Panc1 (cell line): Measurements from ENCODE around the gene CNNM4. TPM values are rescaled to one million over a fixed set of nuclear protein-coding genes. Genes with fewer than 3 reads are reported as not detected.

Source experiments
- ATAC-seq: fragments of 200-7000 bp; cut with Tn5 transposase; 2 replicates; pipeline ENCODE4 v1.9.1; 2020; ENCODE audit warnings: mild to moderate bottlenecking, moderate library complexity
- BruUV-seq: library from RNA; stranded (reverse); fragments of 400-500 nt; replicated peaks from 2 replicates; lab custom pipeline; 2021; lab: Mats Ljungman, UMichigan
- CTCF ChIA-PET: fragments of 300-600 bp; sonication (Branson Sonifier 250); formaldehyde crosslinking; loops from one replicate; lab custom pipeline; 2022; ENCODE audit warnings: antibody characterized with exemption; lab: Charles Lee
- POLR2A ChIA-PET: fragments of 300-600 bp; sonication (Branson Sonifier 250); formaldehyde crosslinking; loops from one replicate; lab custom pipeline; 2022; ENCODE audit warnings: antibody characterized with exemption; lab: Charles Lee
- DNase-seq: peaks from one replicate; pipeline ENCODE4 v3.0.0-alpha.2; 2010; ENCODE audit warnings: low read depth, low spot score
- H3K27ac ChIP-seq: 2 replicates; pipeline ENCODE4 v1.5.1; 2011; ENCODE audit warnings: mild to moderate bottlenecking, low read length, inconsistent platforms
- H3K27me3 ChIP-seq: fragments of 200-500 bp; sonication (Bioruptor generic); 2 replicates; pipeline ENCODE4 v1.6.0; 2014; ENCODE audit warnings: low read length, inconsistent platforms; ENCODE audit not compliant: control insufficient read depth, insufficient read depth
- H3K36me3 ChIP-seq: fragments of 200-500 bp; sonication (Bioruptor generic); 2 replicates; pipeline ENCODE4 v1.5.1; 2014; ENCODE audit warnings: inconsistent platforms, mild to moderate bottlenecking, low read length, moderate library complexity; ENCODE audit not compliant: control insufficient read depth, insufficient read depth
- H3K4me1 ChIP-seq: 2 replicates; pipeline ENCODE4 v1.5.1; 2011; ENCODE audit warnings: inconsistent platforms, mild to moderate bottlenecking, low read length, moderate library complexity; ENCODE audit not compliant: control insufficient read depth, insufficient read depth
- H3K4me3 ChIP-seq, 2 experiments: 2 replicates each; pipeline ENCODE4 v1.5.1; 2011 to 2012; ENCODE audit warnings: low read depth in 2 of 2, low read length in 2 of 2, mild to moderate bottlenecking in 2 of 2, inconsistent platforms in 1 of 2, moderate library complexity in 1 of 2
- H3K9me3 ChIP-seq: fragments of 200-500 bp; sonication (Bioruptor generic); 2 replicates; pipeline ENCODE4 v1.5.1; 2014; ENCODE audit warnings: low read depth, mild to moderate bottlenecking, inconsistent platforms, low read length, moderate library complexity; ENCODE audit not compliant: control insufficient read depth, insufficient read depth
- POLR2AphosphoS5 ChIP-seq: IDR thresholded peaks from 2 replicates; pipeline ENCODE4 v1.6.1; 2012; ENCODE audit warnings: mild to moderate bottlenecking, low read depth, low read length, moderate library complexity
- SIN3A ChIP-seq: IDR thresholded peaks from 2 replicates; pipeline ENCODE4 v1.6.1; 2012; ENCODE audit warnings: low read depth, mild to moderate bottlenecking, low read length, moderate library complexity, borderline replicate concordance; ENCODE audit not compliant: insufficient read depth
- TCF7L2 ChIP-seq: IDR thresholded peaks from 2 replicates; pipeline ENCODE4 v1.6.1; 2011; ENCODE audit warnings: mild to moderate bottlenecking, low read depth, low read length, inconsistent platforms
- in situ Hi-C: cut with HindIII; loops from 2 replicates; pipeline ENCODE4 v1.10.0; 2016; ENCODE audit warnings: low sequenced_read_pairs, low pct_unique_long_range_greater_than_20kb
- intact Hi-C: fragments of 100-400 bp; cut with micrococcal nuclease; formaldehyde crosslinking; loops from one replicate; pipeline ENCODE4 v1.10.0; 2022; ENCODE audit not compliant: unreplicated experiment
- total RNA-seq: library from RNA; stranded (reverse); gene quantifications from one replicate; pipeline ENCODE4 v1.2.1, GENCODE V29; 2021; ENCODE audit not compliant: unreplicated experiment
- TF ChIP-seq, protein P1 (sequence below): fragments of 450-650 bp; IDR thresholded peaks from 2 replicates; pipeline ENCODE4 v1.5.1; 2017; ENCODE audit warnings: mild to moderate bottlenecking
- TF ChIP-seq, protein P2 (sequence below), 2 experiments: IDR thresholded peaks; 2 replicates each; pipeline ENCODE4 v1.6.1; 2011 to 2012; ENCODE audit warnings: low read depth in 2 of 2, control low read depth in 1 of 2, low read length in 1 of 2, mild to moderate bottlenecking in 1 of 2, moderate library complexity in 1 of 2; ENCODE audit not compliant: insufficient read depth in 1 of 2

CNNM4 gene
- total RNA-seq, 1 experiment from 2014 or later, result 15.7 TPM

DNA sequence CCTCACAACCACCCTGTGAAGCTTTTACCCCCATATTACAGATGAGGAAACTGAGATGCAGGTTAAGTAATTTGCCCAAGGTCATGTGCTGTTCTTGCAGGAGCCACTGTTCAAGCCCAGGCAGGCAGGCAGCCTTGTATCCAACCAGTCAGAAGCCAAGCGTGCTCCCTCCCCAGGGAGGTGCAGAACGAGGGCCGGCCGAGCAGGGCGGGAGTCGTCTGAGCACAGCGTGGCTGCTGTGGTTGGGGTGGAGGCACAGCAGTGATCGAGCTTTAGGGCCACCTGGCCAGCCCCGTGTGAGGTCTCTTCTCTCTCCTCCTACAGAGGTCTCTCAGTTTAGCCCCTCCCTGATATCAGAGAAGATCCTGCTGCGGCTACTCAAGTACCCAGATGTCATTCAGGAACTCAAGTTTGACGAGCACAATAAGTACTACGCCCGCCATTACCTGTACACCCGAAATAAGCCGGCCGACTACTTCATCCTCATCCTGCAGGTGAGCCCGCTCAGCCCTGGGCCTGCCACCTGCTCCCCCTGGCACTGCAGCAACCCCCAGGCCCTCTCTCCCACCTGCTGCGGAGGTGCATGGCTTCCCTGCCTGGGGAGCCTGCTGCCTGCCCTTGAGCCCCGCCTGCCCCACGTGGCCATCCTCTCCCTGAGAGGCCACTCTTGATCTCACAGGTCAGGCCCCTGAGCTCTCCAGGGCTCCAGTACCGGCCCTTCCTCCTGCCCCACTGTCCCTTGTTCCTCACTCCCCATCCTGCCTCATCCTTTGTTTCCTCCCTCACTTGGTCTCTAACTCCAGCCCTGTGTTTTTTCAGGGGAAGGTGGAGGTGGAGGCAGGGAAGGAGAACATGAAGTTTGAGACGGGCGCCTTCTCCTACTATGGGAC is 38.3 kb downstream of the CNNM4 start:
- in situ Hi-C loops, result no loop called here
- no peak overlapping the region for H3K27ac ChIP-seq
- H3K4me3 ChIP-seq, result no peak overlapping the region
- ChIA-PET CTCF (interaction anchor here (0.5 kb wide), 1 partner anchor 11 kb away, joined by 7 read pairs; no protein-coding TSS in a partner anchor), POLR2A (interaction anchor here (0.6 kb wide), 1 partner anchor 59 kb away, joined by 4 read pairs; the partner anchor contains the start of gene ANKRD39)
- no TSS peak for BruUV-seq
- ATAC-seq, result no peak
- intact Hi-C loops, result no loop called here
- no peaks in the 10 kb centered on the region for H3K36me3 ChIP-seq
- TF ChIP-seq POLR2AphosphoS5 (no peak), SIN3A (no peak), TCF7L2 (no peak)
- TF ChIP-seq, protein P1, sequence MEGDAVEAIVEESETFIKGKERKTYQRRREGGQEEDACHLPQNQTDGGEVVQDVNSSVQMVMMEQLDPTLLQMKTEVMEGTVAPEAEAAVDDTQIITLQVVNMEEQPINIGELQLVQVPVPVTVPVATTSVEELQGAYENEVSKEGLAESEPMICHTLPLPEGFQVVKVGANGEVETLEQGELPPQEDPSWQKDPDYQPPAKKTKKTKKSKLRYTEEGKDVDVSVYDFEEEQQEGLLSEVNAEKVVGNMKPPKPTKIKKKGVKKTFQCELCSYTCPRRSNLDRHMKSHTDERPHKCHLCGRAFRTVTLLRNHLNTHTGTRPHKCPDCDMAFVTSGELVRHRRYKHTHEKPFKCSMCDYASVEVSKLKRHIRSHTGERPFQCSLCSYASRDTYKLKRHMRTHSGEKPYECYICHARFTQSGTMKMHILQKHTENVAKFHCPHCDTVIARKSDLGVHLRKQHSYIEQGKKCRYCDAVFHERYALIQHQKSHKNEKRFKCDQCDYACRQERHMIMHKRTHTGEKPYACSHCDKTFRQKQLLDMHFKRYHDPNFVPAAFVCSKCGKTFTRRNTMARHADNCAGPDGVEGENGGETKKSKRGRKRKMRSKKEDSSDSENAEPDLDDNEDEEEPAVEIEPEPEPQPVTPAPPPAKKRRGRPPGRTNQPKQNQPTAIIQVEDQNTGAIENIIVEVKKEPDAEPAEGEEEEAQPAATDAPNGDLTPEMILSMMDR, result no peak
- TF ChIP-seq, protein P2, sequence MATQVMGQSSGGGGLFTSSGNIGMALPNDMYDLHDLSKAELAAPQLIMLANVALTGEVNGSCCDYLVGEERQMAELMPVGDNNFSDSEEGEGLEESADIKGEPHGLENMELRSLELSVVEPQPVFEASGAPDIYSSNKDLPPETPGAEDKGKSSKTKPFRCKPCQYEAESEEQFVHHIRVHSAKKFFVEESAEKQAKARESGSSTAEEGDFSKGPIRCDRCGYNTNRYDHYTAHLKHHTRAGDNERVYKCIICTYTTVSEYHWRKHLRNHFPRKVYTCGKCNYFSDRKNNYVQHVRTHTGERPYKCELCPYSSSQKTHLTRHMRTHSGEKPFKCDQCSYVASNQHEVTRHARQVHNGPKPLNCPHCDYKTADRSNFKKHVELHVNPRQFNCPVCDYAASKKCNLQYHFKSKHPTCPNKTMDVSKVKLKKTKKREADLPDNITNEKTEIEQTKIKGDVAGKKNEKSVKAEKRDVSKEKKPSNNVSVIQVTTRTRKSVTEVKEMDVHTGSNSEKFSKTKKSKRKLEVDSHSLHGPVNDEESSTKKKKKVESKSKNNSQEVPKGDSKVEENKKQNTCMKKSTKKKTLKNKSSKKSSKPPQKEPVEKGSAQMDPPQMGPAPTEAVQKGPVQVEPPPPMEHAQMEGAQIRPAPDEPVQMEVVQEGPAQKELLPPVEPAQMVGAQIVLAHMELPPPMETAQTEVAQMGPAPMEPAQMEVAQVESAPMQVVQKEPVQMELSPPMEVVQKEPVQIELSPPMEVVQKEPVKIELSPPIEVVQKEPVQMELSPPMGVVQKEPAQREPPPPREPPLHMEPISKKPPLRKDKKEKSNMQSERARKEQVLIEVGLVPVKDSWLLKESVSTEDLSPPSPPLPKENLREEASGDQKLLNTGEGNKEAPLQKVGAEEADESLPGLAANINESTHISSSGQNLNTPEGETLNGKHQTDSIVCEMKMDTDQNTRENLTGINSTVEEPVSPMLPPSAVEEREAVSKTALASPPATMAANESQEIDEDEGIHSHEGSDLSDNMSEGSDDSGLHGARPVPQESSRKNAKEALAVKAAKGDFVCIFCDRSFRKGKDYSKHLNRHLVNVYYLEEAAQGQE (IDR thresholded peaks at IDR 0.05; ENCODE audit: insufficient read depth in 1 of 2, low read depth in 2 of 2, low read length in 1 of 2), result no peak
- no peak for DNase-seq
- H3K9me3 ChIP-seq, result no peaks in the 10 kb centered on the region
- H3K4me1 ChIP-seq, result no peaks in the 10 kb centered on the region; the same call in 1 of the 2 replicates
- H3K27me3 ChIP-seq, result no peaks in the 10 kb centered on the region

DNA sequence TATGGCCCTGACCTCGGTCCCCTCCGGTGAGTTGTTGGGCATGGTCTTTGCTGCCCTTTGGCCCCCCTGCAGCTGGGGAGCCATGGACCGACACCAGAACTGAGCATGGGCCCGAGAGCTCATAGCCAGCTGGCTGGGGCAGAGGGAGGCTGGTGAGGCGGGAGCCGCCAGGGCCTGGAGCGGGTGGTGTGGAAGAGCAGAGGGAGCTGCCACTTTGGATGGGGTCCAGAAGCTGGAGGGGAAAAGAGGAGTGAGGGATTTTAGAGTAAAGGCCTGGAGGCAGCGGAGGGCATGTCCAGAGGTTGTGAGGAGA is 38.9 kb downstream of the CNNM4 start:
- POLR2A ChIA-PET, result interaction anchor here (0.5 kb wide), 1 partner anchor 185 kb away, joined by 3 read pairs; no protein-coding TSS in a partner anchor
- TF ChIP-seq POLR2AphosphoS5 (no peak), SIN3A (no peak)
- Histone ChIP-seq H3K27me3 (no peaks in the 10 kb centered on the region), H3K9me3 (no peaks in the 10 kb centered on the region), H3K27ac (no peak overlapping the region), H3K4me3 (no peak overlapping the region), H3K36me3 (no peaks in the 10 kb centered on the region), H3K4me1 (no peaks in the 10 kb centered on the region; the same call in 1 of the 2 replicates)
- DNase-seq (no peak), ATAC-seq (no peak)
- CTCF ChIA-PET, result interaction anchor here (0.5 to 0.6 kb wide), 2 partner anchors 80 to 154 kb away, joined by 3 to 7 read pairs; no protein-coding TSS in a partner anchor
- intact Hi-C loops, result no loop called here
- BruUV-seq, result no TSS peak
- in situ Hi-C loops, result no loop called here
